ENCODE data around the gene PNLIPRP3. TPM values are rescaled to one million over a fixed set of nuclear protein-coding genes. Genes with fewer than 3 reads are reported as not detected.

Gene PNLIPRP3
- total and polyA plus RNA-seq, 9 of the 15 experiments (the other 6 are each of a cell fraction or from before 2014, with no cell fraction given) = not detected

DNA sequence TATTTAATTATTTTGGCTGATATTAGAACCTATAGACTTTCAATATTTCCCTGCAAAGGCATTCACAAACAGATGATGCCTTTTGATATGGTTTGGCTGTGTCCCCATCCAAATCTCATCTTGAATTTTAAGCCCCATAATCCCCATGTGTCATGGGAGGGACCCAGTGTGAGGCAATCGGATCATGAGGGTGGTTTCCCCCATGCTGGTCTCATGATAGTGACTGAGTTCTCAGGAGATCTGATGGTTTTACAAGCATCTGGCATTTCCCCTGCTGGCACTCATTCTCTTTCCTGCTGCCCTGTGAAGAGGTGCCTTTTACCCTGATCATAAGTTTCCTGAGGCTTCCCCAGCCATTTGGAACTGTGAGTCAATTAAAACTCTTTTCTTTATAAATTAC is 9.3 kb upstream of the PNLIPRP3 start:
- Histone ChIP-seq H4K20me1 (replicated peaks; ENCODE audit: control insufficient read depth, insufficient read depth, low read length) (no peaks in the 10 kb centered on the region), H3K36me3 (ENCODE audit: control insufficient read depth, insufficient read depth, low read length) (no peaks in the 10 kb centered on the region), H3K9me1 (ENCODE audit: control insufficient read depth, insufficient read depth, low read length) (no peaks in the 10 kb centered on the region), H3K9ac (ENCODE audit: insufficient read depth in 1 of 2, low read depth in 2 of 2, low read length in 2 of 2) (no peak overlapping the region), H3K27ac (ENCODE audit: extremely low read depth, low read depth, low read length) (no peak overlapping the region), H2AFZ (ENCODE audit: low read depth, low read length) (no peak overlapping the region), H3K4me1 (replicated peaks in 1 of 2; ENCODE audit: control insufficient read depth in 2 of 2, insufficient read depth in 2 of 2, low read length in 2 of 2) (no peaks in the 10 kb centered on the region), H3K4me3 (no peak overlapping the region), H3K79me2 (ENCODE audit: control insufficient read depth, insufficient read depth, low read length) (no peaks in the 10 kb centered on the region), H3K9me3 (replicated peaks; ENCODE audit: control insufficient read depth, insufficient read depth, low read depth, low read length) (no peaks in the 10 kb centered on the region), H3K4me2 (ENCODE audit: insufficient read depth, low read length) (no peak overlapping the region), H3K27me3 (ENCODE audit: control insufficient read depth in 2 of 2, insufficient read depth in 2 of 2, low read length in 2 of 2) (no peaks in the 10 kb centered on the region)
- intact Hi-C loops (cut with micrococcal nuclease) (no loop called here), in situ Hi-C loops (cut with MboI) (no loop called here)
- FAIRE-seq (no peak), DNase-seq (ENCODE audit: extremely low read depth in 1 of 4, low spot score in 3 of 4) (no peak), ATAC-seq (no peak)
- BruUV-seq (replicated peaks) = no TSS peak
- POLR2A ChIA-PET = no interaction called here
- CTCF ChIA-PET (ENCODE audit: low intra/inter-chr PET ratio) = no interaction called here
- 0% methylated on average over 1 of the region's 1 CpG for WGBS (ENCODE audit: insufficient coverage, low coverage, missing lambda C conversion rate)
- TF ChIP-seq BRD9 (IDR thresholded peaks at IDR 0.05; ENCODE audit: low read depth, partially characterized antibody) = no peak
- no peak for TF ChIP-seq ZNF695 (CRISPR knock-in tag; IDR thresholded peaks at IDR 0.05)
- TF ChIP-seq SMC3 (conservative IDR thresholded peaks at IDR 0.05; ENCODE audit: insufficient read depth, low read depth, low read length) = no peak
- TF ChIP-seq SIX5 (IDR thresholded peaks at IDR 0.05; ENCODE audit: borderline replicate concordance in 1 of 2, insufficient read depth in 1 of 2, low read depth in 1 of 2, low read length in 2 of 2) = no peak
- TF ChIP-seq MCM5 (IDR thresholded peaks at IDR 0.05; ENCODE audit: low read depth) = no peak
- no peak for TF ChIP-seq TEAD4 (IDR thresholded peaks at IDR 0.05; ENCODE audit: low read length)
- no peak for TF ChIP-seq TEAD4 (CRISPR knock-in tag; IDR thresholded peaks at IDR 0.05; ENCODE audit: borderline replicate concordance)
- no peak for TF ChIP-seq ZNF316 (IDR thresholded peaks at IDR 0.05)
- TF ChIP-seq WHSC1 (IDR thresholded peaks at IDR 0.05; ENCODE audit: low read length) = no peak
- TF ChIP-seq ZNF518B (CRISPR knock-in tag; IDR thresholded peaks at IDR 0.05) = no peak
- TF ChIP-seq POLR3G (IDR thresholded peaks at IDR 0.05; ENCODE audit: extremely low read depth, insufficient read length, insufficient replicate concordance) = no peak
- TF ChIP-seq FOXK2 (conservative IDR thresholded peaks at IDR 0.05 in 1 of 2, IDR thresholded peaks at IDR 0.05 in 1 of 2; ENCODE audit: low read depth in 2 of 2) = no peak
- no peak for TF ChIP-seq HMGN3 (IDR thresholded peaks at IDR 0.05; ENCODE audit: borderline replicate concordance, extremely low read depth, insufficient read length, low read depth, low read length)
- no peak for TF ChIP-seq NRF1 (conservative IDR thresholded peaks at IDR 0.05 in 1 of 2, IDR thresholded peaks at IDR 0.05 in 1 of 2)
- no peak for TF ChIP-seq CBFA2T3 (IDR thresholded peaks at IDR 0.05)
- no peak for TF ChIP-seq TGIF2 (CRISPR knock-in tag; IDR thresholded peaks at IDR 0.05)

Measured in K562 (cell line).